K562 (cell line): Measurements from ENCODE around the gene ABL1. TPM values are rescaled to one million over a fixed set of nuclear protein-coding genes. Genes with fewer than 3 reads are reported as not detected.

ENCODE experiments used
- ATAC-seq: fragments of 200-7000 bp; cut with Tn5 transposase; 3 replicates; pipeline ENCODE4 v1.9.1; 2020; ENCODE audit warnings: moderate library complexity
- BruUV-seq: library from RNA; stranded (reverse); fragments of 400-500 nt; replicated peaks from 2 replicates; lab custom pipeline; 2021; lab: Mats Ljungman, UMichigan
- CTCF ChIA-PET: fragments of 300-600 bp; formaldehyde crosslinking; extraction: SDS; loops from one replicate; lab custom pipeline; 2021; ENCODE audit warnings: low intra/inter-chr PET ratio; lab: Yijun Ruan, JAX
- POLR2A ChIA-PET: fragments of 300-600, 350-650 bp; sonication (Branson Sonifier 250); formaldehyde crosslinking; extraction: SDS; loops from one replicate; lab custom pipeline; 2021; ENCODE audit warnings: antibody characterized with exemption, inconsistent platforms; lab: Yijun Ruan, JAX
- DNase-seq, 4 experiments: peaks; one replicate each; pipeline versions ENCODE4 v3.0.0 to v3.0.0-alpha.2; 2011 to 2018; ENCODE audit warnings: low spot score in 3 of 4, mixed read lengths in 3 of 4; ENCODE audit errors: extremely low read depth in 1 of 4
- FAIRE-seq: peaks from 2 replicates; lab custom pipeline; 2011; peaks lifted over from hg19 to GRCh38; lab: Jason Lieb, UNC
- H2AFZ ChIP-seq: 2 replicates; pipeline ENCODE4 v1.6.0; 2011; ENCODE audit warnings: low read depth, low read length, control low read depth, inconsistent platforms
- H3K27ac ChIP-seq: fragments of 200-600 bp; 3 replicates; pipeline ENCODE4 v1.8.0; 2011; ENCODE audit warnings: low read depth, mild to moderate bottlenecking, control low read depth, inconsistent platforms, low read length, moderate library complexity, mixed read lengths; ENCODE audit errors: extremely low read depth
- H3K27me3 ChIP-seq, 2 experiments: fragments of 300-600 bp in 1 of 2; 2 replicates in 1 of 2; 3 replicates in 1 of 2; pipeline versions ENCODE4 v1.6.0 to v1.8.0; 2011; ENCODE audit warnings: inconsistent platforms in 2 of 2, low read length in 2 of 2, mild to moderate bottlenecking in 1 of 2, mixed read lengths in 1 of 2, moderate library complexity in 1 of 2; ENCODE audit not compliant: control insufficient read depth in 2 of 2, insufficient read depth in 2 of 2
- H3K36me3 ChIP-seq: fragments of 300-600 bp; 3 replicates; pipeline ENCODE4 v1.8.0; 2011; ENCODE audit warnings: mild to moderate bottlenecking, low read length, inconsistent platforms; ENCODE audit not compliant: control insufficient read depth, insufficient read depth
- H3K4me1 ChIP-seq, 2 experiments: fragments of 200-600 bp in 1 of 2; replicated peaks in 1 of 2; 2 replicates in 1 of 2; 3 replicates in 1 of 2; pipeline versions ENCODE4 v1.5.1 to v1.8.0; 2011; ENCODE audit warnings: inconsistent platforms in 2 of 2, low read length in 2 of 2, mild to moderate bottlenecking in 1 of 2, mixed read lengths in 1 of 2, moderate library complexity in 1 of 2; ENCODE audit not compliant: control insufficient read depth in 2 of 2, insufficient read depth in 2 of 2
- H3K4me2 ChIP-seq: 2 replicates; pipeline ENCODE4 v1.6.1; 2011; ENCODE audit warnings: low read length, control low read depth, inconsistent platforms, mixed read lengths; ENCODE audit not compliant: insufficient read depth
- H3K4me3 ChIP-seq: fragments of 200-600 bp; sonication (generic), shearing (Covaris generic); 2 replicates; pipeline ENCODE4 v1.5.1; 2016; ENCODE audit warnings: control low read depth, inconsistent platforms
- H3K79me2 ChIP-seq: fragments of 200-600 bp; 3 replicates; pipeline ENCODE4 v1.8.0; 2011; ENCODE audit warnings: low read length, inconsistent platforms; ENCODE audit not compliant: control insufficient read depth, insufficient read depth
- H3K9ac ChIP-seq, 2 experiments: 2 replicates each; pipeline versions ENCODE4 v1.6.0 to v1.6.1; 2011; ENCODE audit warnings: low read depth in 2 of 2, low read length in 2 of 2, control low read depth in 1 of 2, inconsistent platforms in 1 of 2, mild to moderate bottlenecking in 1 of 2, mixed read lengths in 1 of 2; ENCODE audit not compliant: insufficient read depth in 1 of 2
- H3K9me1 ChIP-seq: one replicate; pipeline ENCODE4 v1.6.0; 2011; ENCODE audit warnings: inconsistent platforms, mild to moderate bottlenecking, low read length, moderate library complexity; ENCODE audit not compliant: control insufficient read depth, insufficient read depth
- H3K9me3 ChIP-seq: replicated peaks from 2 replicates; pipeline ENCODE4 v1.5.1; 2011; ENCODE audit warnings: low read depth, low read length, inconsistent platforms; ENCODE audit not compliant: control insufficient read depth, insufficient read depth
- H4K20me1 ChIP-seq: replicated peaks from 2 replicates; pipeline ENCODE4 v1.6.1; 2011; ENCODE audit warnings: low read length, inconsistent platforms, mixed read lengths; ENCODE audit not compliant: control insufficient read depth, insufficient read depth
- DDX20 ChIP-seq: fragments of 450-650 bp; IDR thresholded peaks from 2 replicates; pipeline ENCODE4 v1.6.1; 2016; ENCODE audit warnings: missing genetic modification characterization, low read depth, mild to moderate bottlenecking, missing compliant biosample characterization, moderate library complexity
- ELK3 ChIP-seq: fragments of 450-650 bp; formaldehyde crosslinking; IDR thresholded peaks from 2 replicates; pipeline ENCODE4 v1.4.0; 2020; ENCODE audit warnings: mild to moderate bottlenecking
- HMGXB4 ChIP-seq: sonication (generic); formaldehyde crosslinking; IDR thresholded peaks from 2 replicates; pipeline ENCODE4 v1.8.1; 2023; ENCODE audit warnings: mild to moderate bottlenecking, missing genetic modification reagents
- NCOA4 ChIP-seq: fragments of 450-650 bp; IDR thresholded peaks from 2 replicates; pipeline ENCODE4 v1.6.1; 2018; ENCODE audit warnings: mild to moderate bottlenecking; ENCODE audit not compliant: partially characterized antibody
- PTRF ChIP-seq: fragments of 450-650 bp; IDR thresholded peaks from 2 replicates; pipeline ENCODE4 v1.6.1; 2016; ENCODE audit warnings: mild to moderate bottlenecking, missing genetic modification characterization, missing compliant biosample characterization
- STAG1 ChIP-seq: sonication (generic); formaldehyde crosslinking; IDR thresholded peaks from 2 replicates; pipeline ENCODE4 v1.5.0; 2020; ENCODE audit warnings: missing genetic modification reagents, borderline replicate concordance
- ZNF586 ChIP-seq: fragments of 450-650 bp; formaldehyde crosslinking; conservative IDR thresholded peaks from 2 replicates; pipeline ENCODE4 v1.4.0; 2020; ENCODE audit warnings: mild to moderate bottlenecking, moderate library complexity
- WGBS: fragments of 100-300 bp; shearing (Covaris generic); methylation state at CpG from one replicate; pipeline ENCODE4 v1.1.6; 2016; ENCODE audit warnings: low coverage, mixed read lengths; ENCODE audit not compliant: insufficient coverage; ENCODE audit errors: missing lambda C conversion rate; 5-methylcytosine and 5-hydroxymethylcytosine counted together
- in situ Hi-C: fragments of 300-500 bp; cut with MboI; formaldehyde crosslinking; loops from 4 replicates; pipeline ENCODE4 v1.15.0; 2018; ENCODE audit warnings: inconsistent platforms, mixed read lengths
- intact Hi-C: fragments of 100-400 bp; cut with micrococcal nuclease; formaldehyde crosslinking; loops from 2 replicates; pipeline ENCODE4 v1.14.2; 2022
- polyA plus RNA-seq, 8 experiments: library from polyadenylated mRNA; depleted of rRNA in 4 of 8; stranded (reverse) in 5 of 8; unstranded in 3 of 8; fragments of >200 nt; fragmentation: Nextera tagmentation in 2 of 8; fragmentation: Illumina TruSeq in 1 of 8; extraction: Ambion mirVana in 2 of 8; extraction: Trizol in 1 of 8; gene quantifications; 2 replicates each; pipeline versions ENCODE4 v1.2.1 to v1.2.3, GENCODE V29; 2011 to 2014; ENCODE audit warnings: inconsistent platforms in 1 of 8, missing spikeins in 1 of 8
- total RNA-seq, 7 experiments: library from RNA; depleted of rRNA in 6 of 7; stranded (reverse); fragments of >200 nt in 6 of 7; fragmentation: Illumina TruSeq in 2 of 7; extraction: Trizol in 2 of 7; gene quantifications; 2 replicates each; pipeline versions ENCODE4 v1.2.1 to v1.2.3, GENCODE V29; 2011 to 2021; ENCODE audit warnings: low replicate concordance in 1 of 7
- TF ChIP-seq, protein P1 (sequence below): sonication (generic); formaldehyde crosslinking; IDR thresholded peaks from 2 replicates; pipeline ENCODE4 v1.8.1; 2023; ENCODE audit warnings: mild to moderate bottlenecking, missing genetic modification reagents
- TF ChIP-seq, protein P2 (sequence below): fragments of 150-350 bp; IDR thresholded peaks from 2 replicates; pipeline ENCODE4 v1.6.1; 2014; ENCODE audit warnings: low read depth, mild to moderate bottlenecking, low read length, borderline replicate concordance

Gene ABL1
- total and polyA plus RNA-seq, 9 of the 15 experiments (the other 6 are each of a cell fraction or from before 2014, with no cell fraction given), result 1.5 to 130 (median 37.8) TPM

DNA sequence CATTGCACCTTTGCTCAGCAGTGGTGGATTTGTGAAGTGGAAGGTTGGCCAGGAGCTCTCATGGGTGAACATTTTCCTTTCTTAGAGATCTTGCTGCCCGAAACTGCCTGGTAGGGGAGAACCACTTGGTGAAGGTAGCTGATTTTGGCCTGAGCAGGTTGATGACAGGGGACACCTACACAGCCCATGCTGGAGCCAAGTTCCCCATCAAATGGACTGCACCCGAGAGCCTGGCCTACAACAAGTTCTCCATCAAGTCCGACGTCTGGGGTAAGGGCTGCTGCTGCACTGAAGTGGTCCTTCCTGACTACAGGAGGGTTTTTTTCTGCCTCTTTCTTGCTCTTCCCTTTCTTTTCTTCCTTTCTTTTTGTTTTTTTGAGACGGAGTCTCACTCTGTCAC is 39.7 kb downstream of the ABL1 start:
- intact Hi-C loops (no loop called here), in situ Hi-C loops (loop anchor here (5.0 kb wide), 1 partner anchor 123 kb away; no protein-coding TSS in a partner anchor)
- Histone ChIP-seq H4K20me1 (peaks cover 35% of the 10 kb centered on the region), H3K4me3 (no peak overlapping the region), H3K9me1 (peaks cover 3% of the 10 kb centered on the region), H3K27ac (no peak overlapping the region), H3K36me3 (peaks cover 73% of the 10 kb centered on the region), H3K27me3 (no peaks in the 10 kb centered on the region), H3K4me1 (no peaks in the 10 kb centered on the region), H3K79me2 (no peaks in the 10 kb centered on the region), H3K9ac (no peak overlapping the region), H3K9me3 (no peaks in the 10 kb centered on the region), H2AFZ (no peak overlapping the region), H3K4me2 (no peak overlapping the region)
- 85% methylated on average over 5 of the region's 5 CpGs for WGBS
- POLR2A ChIA-PET, result interaction anchor here (0.9 to 15.4 kb wide), 4 partner anchors 12 to 60 kb away, joined by 3 to 220 read pairs (median 4); no protein-coding TSS in a partner anchor
- no peak for FAIRE-seq
- TF ChIP-seq STAG1 (CRISPR knock-in tag) (no peak), ELK3 (CRISPR knock-in tag) (no peak), PTRF (tag) (no peak), NCOA4 (no peak), HMGXB4 (CRISPR knock-in tag) (no peak), ZNF586 (CRISPR knock-in tag) (no peak), DDX20 (tag) (no peak)
- TF ChIP-seq, protein P1, sequence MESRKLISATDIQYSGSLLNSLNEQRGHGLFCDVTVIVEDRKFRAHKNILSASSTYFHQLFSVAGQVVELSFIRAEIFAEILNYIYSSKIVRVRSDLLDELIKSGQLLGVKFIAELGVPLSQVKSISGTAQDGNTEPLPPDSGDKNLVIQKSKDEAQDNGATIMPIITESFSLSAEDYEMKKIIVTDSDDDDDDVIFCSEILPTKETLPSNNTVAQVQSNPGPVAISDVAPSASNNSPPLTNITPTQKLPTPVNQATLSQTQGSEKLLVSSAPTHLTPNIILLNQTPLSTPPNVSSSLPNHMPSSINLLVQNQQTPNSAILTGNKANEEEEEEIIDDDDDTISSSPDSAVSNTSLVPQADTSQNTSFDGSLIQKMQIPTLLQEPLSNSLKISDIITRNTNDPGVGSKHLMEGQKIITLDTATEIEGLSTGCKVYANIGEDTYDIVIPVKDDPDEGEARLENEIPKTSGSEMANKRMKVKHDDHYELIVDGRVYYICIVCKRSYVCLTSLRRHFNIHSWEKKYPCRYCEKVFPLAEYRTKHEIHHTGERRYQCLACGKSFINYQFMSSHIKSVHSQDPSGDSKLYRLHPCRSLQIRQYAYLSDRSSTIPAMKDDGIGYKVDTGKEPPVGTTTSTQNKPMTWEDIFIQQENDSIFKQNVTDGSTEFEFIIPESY (CRISPR knock-in tag), result no peak
- TF ChIP-seq, protein P2, sequence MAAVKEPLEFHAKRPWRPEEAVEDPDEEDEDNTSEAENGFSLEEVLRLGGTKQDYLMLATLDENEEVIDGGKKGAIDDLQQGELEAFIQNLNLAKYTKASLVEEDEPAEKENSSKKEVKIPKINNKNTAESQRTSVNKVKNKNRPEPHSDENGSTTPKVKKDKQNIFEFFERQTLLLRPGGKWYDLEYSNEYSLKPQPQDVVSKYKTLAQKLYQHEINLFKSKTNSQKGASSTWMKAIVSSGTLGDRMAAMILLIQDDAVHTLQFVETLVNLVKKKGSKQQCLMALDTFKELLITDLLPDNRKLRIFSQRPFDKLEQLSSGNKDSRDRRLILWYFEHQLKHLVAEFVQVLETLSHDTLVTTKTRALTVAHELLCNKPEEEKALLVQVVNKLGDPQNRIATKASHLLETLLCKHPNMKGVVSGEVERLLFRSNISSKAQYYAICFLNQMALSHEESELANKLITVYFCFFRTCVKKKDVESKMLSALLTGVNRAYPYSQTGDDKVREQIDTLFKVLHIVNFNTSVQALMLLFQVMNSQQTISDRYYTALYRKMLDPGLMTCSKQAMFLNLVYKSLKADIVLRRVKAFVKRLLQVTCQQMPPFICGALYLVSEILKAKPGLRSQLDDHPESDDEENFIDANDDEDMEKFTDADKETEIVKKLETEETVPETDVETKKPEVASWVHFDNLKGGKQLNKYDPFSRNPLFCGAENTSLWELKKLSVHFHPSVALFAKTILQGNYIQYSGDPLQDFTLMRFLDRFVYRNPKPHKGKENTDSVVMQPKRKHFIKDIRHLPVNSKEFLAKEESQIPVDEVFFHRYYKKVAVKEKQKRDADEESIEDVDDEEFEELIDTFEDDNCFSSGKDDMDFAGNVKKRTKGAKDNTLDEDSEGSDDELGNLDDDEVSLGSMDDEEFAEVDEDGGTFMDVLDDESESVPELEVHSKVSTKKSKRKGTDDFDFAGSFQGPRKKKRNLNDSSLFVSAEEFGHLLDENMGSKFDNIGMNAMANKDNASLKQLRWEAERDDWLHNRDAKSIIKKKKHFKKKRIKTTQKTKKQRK, result no peak
- no TSS peak for BruUV-seq
- CTCF ChIA-PET, result interaction anchor here (0.5 to 13.1 kb wide), 2 partner anchors 68 to 172 kb away, joined by 3 to 201 read pairs; no protein-coding TSS in a partner anchor
- ATAC-seq, result 0 out of 3 replicates have a peak, but pooled peaks have one; percentile 2
- DNase-seq, result peak in 2 of 4 experiments; percentile 61 to 62
